Lower leg skin (tissue), 4 donors: ENCODE measurements around the gene S100A7A. TPM values are rescaled to one million over a fixed set of nuclear protein-coding genes. Genes with fewer than 3 reads are reported as not detected.
"Not testable (repeated sequence)": the region's sequence is repeated elsewhere in the genome, so short reads cannot be mapped to it uniquely, and the experiment has no call there.

ENCODE experiments used
- DNase-seq, 2 donors: peaks; one replicate each; pipeline ENCODE4 v3.0.0-alpha.2; 2019; ENCODE audit warnings: low spot score in 2 of 2
- H3K4me3 ChIP-seq: fragments of 200-600 bp; sonication (generic); 2 replicates; pipeline ENCODE4 v1.5.1; 2017; ENCODE audit warnings: mild to moderate bottlenecking, low read depth; ENCODE audit not compliant: poor library complexity, severe bottlenecking
- POLR2A ChIP-seq, 2 donors: fragments of 450-650 bp; IDR thresholded peaks; one replicate each; pipeline ENCODE4 v1.6.1; 2016 to 2017; ENCODE audit warnings: antibody characterized with exemption in 2 of 2, mild to moderate bottlenecking in 1 of 2, moderate library complexity in 1 of 2
- WGBS, 2 donors: methylation state at CpG; one replicate each; pipeline ENCODE4 v1.1.5; 2018; 5-methylcytosine and 5-hydroxymethylcytosine counted together
- intact Hi-C: fragments of 100-400 bp; cut with DNase I; formaldehyde crosslinking; loops from one replicate; pipeline ENCODE4 v1.15.0; 2023; ENCODE audit warnings: low total_unique reads
- total RNA-seq, 4 donors: library from RNA; depleted of rRNA; stranded (reverse); fragments of >200 nt; gene quantifications; one replicate each; pipeline ENCODE4 v1.1.0, GENCODE V29; 2016
- TF ChIP-seq, protein P1 (sequence below), 3 donors: fragments of 450-650 bp; IDR thresholded peaks; one replicate each; pipeline ENCODE4 v1.5.1; 2016; ENCODE audit warnings: antibody characterized with exemption in 3 of 3, mild to moderate bottlenecking in 3 of 3, moderate library complexity in 2 of 3

Gene S100A7A
- total RNA-seq, 4 donors from 2014 or later = not detected

DNA sequence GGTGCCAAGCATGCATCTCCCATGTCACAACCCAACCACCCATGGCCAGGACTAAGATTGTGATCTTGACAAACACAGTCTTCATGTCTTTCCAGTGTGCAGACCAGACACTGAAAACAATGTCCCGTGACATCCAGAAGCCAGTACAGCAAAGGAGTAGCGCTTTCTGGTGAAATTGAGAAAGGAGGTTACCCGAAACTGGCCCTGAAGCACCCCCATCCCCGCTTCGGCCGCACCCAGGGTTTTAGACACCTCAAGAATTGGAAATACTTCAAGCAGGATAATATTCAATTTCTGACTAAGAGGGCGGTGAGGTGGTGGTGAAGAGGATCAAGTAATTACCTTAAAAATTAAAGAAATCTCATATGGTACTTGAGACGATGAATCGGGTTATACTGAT, 14.9 kb upstream of the S100A7A start:
- intact Hi-C loops = no loop called here
- DNase-seq = no peak
- TF ChIP-seq, protein P1, sequence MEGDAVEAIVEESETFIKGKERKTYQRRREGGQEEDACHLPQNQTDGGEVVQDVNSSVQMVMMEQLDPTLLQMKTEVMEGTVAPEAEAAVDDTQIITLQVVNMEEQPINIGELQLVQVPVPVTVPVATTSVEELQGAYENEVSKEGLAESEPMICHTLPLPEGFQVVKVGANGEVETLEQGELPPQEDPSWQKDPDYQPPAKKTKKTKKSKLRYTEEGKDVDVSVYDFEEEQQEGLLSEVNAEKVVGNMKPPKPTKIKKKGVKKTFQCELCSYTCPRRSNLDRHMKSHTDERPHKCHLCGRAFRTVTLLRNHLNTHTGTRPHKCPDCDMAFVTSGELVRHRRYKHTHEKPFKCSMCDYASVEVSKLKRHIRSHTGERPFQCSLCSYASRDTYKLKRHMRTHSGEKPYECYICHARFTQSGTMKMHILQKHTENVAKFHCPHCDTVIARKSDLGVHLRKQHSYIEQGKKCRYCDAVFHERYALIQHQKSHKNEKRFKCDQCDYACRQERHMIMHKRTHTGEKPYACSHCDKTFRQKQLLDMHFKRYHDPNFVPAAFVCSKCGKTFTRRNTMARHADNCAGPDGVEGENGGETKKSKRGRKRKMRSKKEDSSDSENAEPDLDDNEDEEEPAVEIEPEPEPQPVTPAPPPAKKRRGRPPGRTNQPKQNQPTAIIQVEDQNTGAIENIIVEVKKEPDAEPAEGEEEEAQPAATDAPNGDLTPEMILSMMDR (IDR thresholded peaks at IDR 0.05) = no peak
- H3K4me3 ChIP-seq = no peak overlapping the region
- WGBS, 2 donors = 86 to 91% methylated on average over 9 of the region's 9 CpGs

DNA sequence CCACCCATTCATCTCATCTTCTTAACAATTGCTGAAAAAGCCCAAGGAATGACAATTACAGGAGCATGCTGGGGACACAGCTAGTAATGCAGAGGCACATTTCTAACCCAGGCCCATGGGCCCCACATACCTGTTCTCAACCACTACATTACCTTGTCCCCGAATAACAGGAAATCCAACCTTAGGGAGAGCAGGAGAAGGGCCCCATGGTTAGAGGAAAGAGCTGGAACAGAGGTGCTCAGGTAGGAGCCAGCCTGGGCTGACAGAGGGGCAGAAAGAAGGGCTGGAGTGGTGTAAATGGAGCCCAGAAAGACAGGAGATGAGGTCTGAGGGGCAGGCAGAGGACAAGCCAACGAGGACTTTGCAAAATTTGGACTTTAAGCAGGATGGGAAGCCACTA, 14.1 kb upstream of the S100A7A start:
- H3K4me3 ChIP-seq = no peak overlapping the region
- WGBS, 2 donors = 68 to 77% methylated on average over 2 of the region's 2 CpGs
- peak in 1 of 2 donors; percentile 67 for DNase-seq
- no peak for TF ChIP-seq POLR2A (IDR thresholded peaks at IDR 0.05)
- TF ChIP-seq, protein P1 (IDR thresholded peaks at IDR 0.05) = no peak
- intact Hi-C loops = no loop called here

DNA sequence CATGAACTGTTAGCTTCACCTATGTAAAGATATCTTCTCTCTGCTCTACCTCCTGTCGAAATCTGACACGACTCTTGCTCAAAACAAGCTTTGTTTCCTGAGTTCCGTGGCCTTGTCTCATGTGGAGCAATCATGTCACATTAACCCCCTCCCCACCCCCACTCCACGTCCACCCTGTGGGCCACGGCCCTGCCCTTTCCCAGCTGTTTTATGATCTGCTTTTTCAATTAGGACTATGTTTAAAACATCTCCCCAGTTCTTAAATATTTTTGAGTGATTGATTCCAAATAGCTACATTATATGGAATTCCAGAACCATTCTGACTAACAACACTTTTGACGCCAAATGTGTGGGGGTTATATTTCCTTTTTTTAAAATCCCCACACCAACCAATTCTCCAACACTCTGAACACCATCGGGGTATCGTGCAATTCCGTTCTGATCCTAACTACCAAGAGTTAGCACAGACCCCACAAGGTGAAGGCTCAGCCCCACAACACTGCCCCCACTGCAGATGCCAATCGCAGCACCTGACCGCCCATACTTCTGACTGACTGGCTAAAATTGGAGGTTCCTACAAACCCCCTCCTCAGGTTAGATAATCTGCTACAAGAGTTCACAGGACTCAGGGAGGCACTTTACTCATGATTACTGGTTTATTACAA, 12.8 kb upstream of the S100A7A start:
- intact Hi-C loops = no loop called here
- 80 to 86% methylated on average over 11 of the region's 11 CpGs for WGBS, 2 donors
- no peak for TF ChIP-seq POLR2A (IDR thresholded peaks at IDR 0.05)
- TF ChIP-seq, protein P1 (IDR thresholded peaks at IDR 0.05) = no peak
- H3K4me3 ChIP-seq = no peak overlapping the region
- DNase-seq = peak in 1 of 2 donors; percentile 74

DNA sequence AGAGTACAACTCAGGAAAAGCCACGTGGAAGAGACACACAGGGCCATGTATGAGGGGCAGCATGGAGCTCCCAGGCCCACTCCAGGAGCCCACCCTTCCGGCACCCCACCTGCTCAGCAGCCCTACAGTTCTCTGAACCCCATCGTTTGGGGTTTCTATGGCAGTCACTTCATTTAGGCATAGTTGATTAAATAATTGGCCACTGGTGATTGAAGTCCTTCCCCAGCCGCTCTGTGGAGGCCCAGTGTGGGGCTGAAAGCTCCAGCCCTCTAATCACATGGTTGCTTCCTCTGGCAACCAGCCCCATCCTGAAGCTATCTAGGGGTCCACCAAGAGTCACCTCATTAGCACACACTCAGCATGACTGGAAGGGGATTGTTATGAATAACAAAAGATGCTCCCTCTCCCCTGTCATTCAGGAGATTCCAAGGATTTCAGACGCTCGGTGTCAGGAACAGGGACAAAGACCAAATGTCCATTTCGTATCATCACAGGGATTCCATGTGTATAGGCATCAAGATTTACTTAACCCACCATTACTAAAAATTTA, 12.2 kb upstream of the S100A7A start:
- intact Hi-C loops = no loop called here
- H3K4me3 ChIP-seq = no peak overlapping the region
- DNase-seq = peak in 1 of 2 donors; percentile 59
- WGBS, 2 donors = 80 to 81% methylated on average over 7 of the region's 7 CpGs
- TF ChIP-seq, protein P1 (IDR thresholded peaks at IDR 0.05) = no peak
- no peak for TF ChIP-seq POLR2A (IDR thresholded peaks at IDR 0.05)

DNA sequence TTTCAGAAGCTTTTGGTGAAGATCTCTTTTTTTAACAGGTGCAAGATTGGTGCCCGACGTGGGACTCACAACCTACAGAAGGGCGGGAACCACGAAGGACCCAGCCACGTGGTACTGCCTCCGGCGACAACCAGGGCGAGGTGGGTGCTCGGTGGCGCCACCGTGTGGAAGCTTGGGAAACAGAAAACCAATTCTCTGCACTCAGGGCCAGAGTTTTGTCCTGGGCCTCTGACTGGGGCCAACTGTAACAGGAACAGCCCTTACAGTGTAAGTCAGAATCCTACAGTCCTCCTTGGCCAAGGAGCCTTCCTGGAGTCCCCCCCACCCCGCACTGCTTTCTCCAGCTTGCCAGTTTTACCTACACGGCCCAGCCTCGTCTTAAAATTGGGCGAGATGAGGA, 11.6 kb upstream of the S100A7A start:
- TF ChIP-seq POLR2A (IDR thresholded peaks at IDR 0.05) = no peak
- TF ChIP-seq, protein P1 (IDR thresholded peaks at IDR 0.05) = no peak
- DNase-seq = peak; percentile 21 to 89
- intact Hi-C loops = no loop called here
- no peak overlapping the region for H3K4me3 ChIP-seq
- 31 to 36% methylated on average over 15 of the region's 15 CpGs for WGBS, 2 donors

DNA sequence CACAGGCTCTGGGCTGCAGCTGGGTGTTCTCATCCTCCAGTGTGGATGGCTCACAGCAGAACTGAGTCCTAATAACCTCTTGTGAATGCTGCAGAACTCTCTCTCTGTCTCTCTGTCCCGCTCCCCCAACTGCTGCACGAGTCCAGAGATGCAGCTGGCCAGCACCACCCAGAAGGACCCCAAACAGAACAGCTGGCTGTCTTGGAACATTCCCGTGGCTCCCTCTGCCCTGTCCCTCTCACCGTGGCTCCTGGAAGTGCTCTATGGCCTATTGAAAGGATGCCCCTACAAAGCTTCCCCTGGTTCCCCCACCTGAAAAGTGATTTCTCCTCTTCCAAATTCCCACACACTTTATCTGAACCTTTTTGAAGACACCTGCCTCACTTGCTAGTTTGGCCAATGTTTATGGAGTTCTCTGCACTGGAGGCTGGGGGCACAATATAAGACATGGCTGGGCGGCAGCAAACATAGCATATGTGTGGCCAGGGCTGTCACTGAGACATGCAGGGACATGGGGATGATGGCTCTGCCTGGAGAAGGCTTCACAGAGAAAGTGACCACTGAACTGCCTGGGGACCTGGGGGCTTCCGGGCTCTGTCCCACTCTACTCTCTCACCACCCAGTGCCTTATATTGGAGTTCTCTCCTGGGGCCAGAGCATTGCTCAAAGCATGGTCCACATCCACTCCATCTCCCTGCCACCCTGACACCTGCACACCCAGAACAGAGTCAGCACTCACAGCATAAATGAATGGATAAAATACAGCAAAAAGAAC, 10.3 kb upstream of the S100A7A start:
- 80 to 86% methylated on average over 6 of the region's 6 CpGs for WGBS, 2 donors
- H3K4me3 ChIP-seq, intact Hi-C loops: not testable (repeated sequence)
- peak; percentile 10 to 15 for DNase-seq

- intact Hi-C loops, DNase-seq, H3K4me3 ChIP-seq: not testable (repeated sequence)
- 55 to 68% methylated on average over 8 to 11 of the region's 11 CpGs for WGBS, 2 donors
These were observed 9.0 kb upstream of the S100A7A start for GRCh38 chr1:153407274-153407673.

DNA sequence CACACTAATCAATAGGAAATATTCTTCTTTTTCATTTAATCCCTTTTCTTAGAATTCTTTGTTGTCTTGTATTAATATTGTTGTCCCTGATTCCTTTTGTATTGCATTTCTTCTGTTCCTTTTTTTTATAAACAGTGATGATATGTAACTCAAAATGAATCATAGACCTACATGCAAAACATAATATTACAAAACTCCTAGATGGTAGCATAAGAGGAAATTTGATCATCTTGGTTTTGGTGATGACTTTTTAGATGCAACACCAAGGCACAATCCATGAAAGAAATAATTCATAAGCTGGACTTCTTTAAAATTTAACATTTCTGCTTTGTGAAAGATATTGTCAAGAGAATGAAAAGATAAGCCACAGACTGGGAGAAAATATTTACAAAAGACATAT, 2.4 kb upstream of the S100A7A start:
- intact Hi-C loops, H3K4me3 ChIP-seq, DNase-seq: not testable (repeated sequence)
